Activated CD4-positive, CD25-positive, alpha-beta regulatory T cell treated with anti-CD3 and anti-CD28 coated beads, Interleukin-2, amount 50 U/mL, for 72 hours (primary cell): ENCODE results near the gene DOCK2.
"Not testable (repeated sequence)": the region's sequence is repeated elsewhere in the genome, so short reads cannot be mapped to it uniquely, and the experiment has no call there.

ENCODE experiments used
- DNase-seq: peaks from one replicate; pipeline ENCODE4 v3.0.0; 2021

DOCK2 gene

DNA sequence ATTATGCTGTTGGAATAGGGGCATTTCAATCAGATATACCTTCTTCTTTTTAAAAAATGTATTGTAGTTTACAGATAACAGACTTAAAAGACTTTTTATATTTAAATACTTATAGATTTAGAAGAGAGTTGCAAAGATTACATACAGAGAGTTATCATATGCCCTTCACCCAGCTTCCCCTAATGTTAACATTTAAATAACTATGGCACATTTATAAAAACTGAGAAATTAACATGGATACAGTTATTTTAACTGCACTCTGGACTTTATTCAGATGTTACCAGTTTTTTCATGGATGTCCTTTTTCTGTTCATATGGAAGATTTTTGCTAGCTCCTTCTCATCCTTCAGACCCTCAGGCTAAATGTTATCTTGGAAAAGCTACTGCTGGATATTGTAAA is 123.2 kb downstream of the DOCK2 start:
- DNase-seq, result no peak

DNA sequence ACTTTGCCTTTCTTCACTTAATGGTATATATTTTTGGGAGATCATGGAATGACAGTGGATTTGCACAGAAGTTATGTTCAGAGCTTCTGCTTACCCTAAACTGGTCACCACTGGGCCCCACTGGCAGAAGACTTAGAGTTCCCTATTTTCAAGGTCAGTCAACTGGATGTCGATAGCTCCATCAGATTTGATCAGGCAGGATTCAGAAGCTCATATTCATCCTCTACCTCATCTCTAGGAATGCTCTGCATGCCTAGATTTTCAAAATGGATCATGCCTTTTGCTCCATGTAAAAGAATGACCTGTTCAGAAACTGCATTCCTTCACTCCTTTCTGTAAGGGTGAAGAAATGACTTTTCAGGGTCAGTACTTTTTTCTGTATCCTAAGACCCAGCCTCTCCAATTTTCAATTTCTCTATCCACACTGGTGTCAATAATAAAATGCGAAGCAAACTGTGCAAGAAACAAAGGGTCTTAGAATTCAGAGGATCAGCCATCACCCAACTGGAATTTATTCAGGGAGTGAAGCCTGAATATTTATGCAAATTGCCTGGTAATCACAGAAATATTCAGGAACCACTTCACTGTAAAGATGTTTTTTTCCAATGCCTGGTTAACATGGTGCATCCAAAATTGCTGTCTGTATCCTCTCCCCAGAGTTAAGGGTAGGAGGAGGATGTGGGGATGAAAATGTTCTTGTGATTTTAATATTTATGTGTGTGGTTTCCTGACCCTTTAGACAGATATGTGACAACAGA is 125.4 kb downstream of the DOCK2 start:
- DNase-seq, result no peak

DNA sequence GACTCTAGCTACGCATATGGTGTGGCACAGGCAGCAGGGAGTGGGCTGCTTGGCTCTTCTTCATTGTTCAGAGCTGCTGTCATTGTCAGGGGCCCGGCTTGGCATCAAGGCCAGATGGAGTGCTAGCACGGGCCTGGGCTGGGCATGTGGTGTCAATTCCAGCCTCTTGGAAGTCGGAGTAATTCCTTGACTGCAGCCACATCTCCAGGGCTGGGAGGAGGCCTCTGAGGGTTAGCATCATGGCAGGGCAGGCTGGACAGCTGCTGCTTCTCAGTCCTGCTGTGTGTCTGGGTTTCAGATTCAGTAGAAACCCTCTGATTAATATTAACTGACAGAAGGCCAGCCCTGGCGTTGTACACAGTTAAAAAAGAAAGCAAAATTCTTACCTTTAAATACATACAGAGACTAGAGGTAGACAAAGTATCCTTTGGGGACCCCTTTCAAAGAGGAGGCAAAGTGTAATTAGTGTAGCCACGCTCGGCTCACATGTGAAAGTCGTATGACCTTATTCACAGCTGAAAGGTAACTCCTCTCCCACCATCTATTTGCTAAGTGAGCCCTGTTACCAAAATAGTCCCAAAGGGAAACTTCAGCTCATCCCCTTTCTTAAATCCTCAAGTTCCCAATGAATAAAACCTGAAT is 126.4 kb downstream of the DOCK2 start:
- DNase-seq, result no peak

DNA sequence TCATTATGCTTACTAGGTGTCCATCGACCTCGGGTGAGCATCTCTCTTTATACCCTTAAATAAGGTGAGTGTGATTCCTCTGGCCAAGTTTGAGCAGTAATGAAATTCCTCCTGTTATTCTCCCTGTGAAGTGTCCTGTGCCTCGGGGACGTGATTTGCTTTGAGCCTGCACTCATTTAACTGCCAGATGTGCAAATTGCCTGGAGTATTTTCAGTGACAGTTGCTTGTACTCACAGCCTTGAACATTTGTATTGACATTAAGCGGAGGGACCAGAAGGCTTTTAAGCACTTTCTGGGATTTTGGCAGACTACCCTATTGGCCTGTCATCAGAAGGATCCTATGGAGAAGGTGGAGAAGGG is 126.9 kb downstream of the DOCK2 start:
- DNase-seq, result no peak

DNA sequence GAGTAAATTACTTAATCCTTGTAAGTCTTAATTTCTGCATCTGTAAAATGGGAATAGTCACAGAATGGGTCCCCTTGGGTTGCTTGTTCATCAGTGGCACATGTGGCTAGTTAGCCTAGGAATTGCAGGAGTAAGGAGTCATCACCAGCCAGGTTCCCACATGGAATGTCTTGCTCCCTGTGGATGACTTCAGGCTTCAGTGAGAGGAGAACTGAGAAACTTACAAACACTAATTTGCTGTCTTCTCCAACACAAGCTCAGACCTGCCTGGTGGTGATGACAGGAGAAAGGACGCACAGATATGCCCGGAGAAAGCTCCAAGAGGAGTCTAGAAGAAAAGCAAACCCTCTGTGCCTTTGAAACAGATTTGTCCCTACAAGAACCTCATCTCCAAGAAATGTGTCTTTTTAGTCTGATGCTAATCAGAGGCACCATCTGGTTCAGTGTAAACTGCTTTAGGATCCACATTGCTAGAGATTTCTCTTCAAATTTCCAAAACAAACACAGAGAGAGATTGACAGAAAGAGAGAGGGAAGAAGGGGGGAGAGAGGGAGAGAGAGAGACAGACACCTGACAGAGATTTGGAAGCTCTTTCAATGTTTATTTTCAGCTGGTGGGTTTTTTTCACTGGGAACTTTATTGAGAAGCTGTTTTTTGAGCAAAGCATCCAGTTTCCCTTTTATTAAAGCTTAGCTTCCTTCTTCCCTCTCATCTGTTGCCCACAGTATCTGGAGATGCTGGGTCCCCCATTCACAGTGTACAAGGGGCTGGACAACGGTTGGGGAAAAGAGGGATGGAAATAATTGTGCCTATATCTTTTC is 128.3 kb downstream of the DOCK2 start:
- DNase-seq, result no peak

GRCh38 chr5:169766943-169767342 is 129.9 kb downstream of the DOCK2 start:
- not testable (repeated sequence) for DNase-seq

- no peak for DNase-seq
Observed at GRCh38 chr5:169767938-169768337, 130.9 kb downstream of the DOCK2 start.

GRCh38 chr5:169768416-169768815 is 131.3 kb downstream of the DOCK2 start:
- DNase-seq, result no peak

- DNase-seq, result no peak
Observed at GRCh38 chr5:169770109-169770508, 133.0 kb downstream of the DOCK2 start.

- no peak for DNase-seq
Observed at GRCh38 chr5:169772256-169772655, 135.2 kb downstream of the DOCK2 start.

DNA sequence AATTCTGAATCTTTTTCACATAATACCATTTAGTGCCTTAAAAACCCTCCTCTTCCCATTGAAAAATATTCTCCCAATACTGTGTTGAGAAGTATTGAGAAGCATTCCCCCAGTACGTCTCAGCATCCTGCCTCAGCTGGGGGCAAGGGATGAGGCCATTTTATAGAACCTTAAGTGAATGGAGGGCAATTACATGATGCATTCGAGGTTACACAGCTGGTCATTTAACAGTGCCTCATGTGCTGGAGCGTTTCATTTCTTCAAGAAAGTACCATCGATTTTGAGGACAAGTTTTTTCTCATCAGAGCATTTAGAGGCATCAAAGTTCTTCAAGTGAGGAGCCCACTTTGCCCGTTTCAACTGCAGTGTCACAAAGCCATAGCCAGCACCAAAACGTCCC is 135.6 kb downstream of the DOCK2 start:
- DNase-seq, result no peak

GRCh38 chr5:169777159-169777558 is 140.1 kb downstream of the DOCK2 start:
- no peak for DNase-seq

GRCh38 chr5:169778622-169779596 is 141.8 kb downstream of the DOCK2 start:
- no peak for DNase-seq

- no peak for DNase-seq
Observed at GRCh38 chr5:169781420-169782345, 144.6 kb downstream of the DOCK2 start.

- DNase-seq, result no peak
Observed at GRCh38 chr5:169785771-169786618, 148.9 kb downstream of the DOCK2 start.

DNA sequence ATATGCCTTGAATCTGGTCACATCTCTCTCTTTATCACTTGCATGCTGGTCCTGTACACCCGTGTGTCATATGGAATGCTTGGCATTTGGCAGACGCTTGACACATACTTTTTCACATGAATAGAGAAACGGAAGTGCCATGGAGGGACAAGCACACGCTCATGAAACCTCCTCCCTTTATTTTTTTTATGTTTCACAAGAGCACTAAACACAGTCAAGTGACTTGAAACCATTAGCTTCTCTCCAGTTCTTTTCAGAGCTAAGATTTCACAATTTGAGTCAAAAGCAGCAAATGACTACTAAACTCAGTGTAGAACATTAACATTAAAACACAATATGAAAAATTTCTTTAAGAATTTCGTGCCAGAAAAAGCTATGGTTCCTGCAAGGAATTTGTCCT is 151.1 kb downstream of the DOCK2 start:
- DNase-seq, result no peak

DNA sequence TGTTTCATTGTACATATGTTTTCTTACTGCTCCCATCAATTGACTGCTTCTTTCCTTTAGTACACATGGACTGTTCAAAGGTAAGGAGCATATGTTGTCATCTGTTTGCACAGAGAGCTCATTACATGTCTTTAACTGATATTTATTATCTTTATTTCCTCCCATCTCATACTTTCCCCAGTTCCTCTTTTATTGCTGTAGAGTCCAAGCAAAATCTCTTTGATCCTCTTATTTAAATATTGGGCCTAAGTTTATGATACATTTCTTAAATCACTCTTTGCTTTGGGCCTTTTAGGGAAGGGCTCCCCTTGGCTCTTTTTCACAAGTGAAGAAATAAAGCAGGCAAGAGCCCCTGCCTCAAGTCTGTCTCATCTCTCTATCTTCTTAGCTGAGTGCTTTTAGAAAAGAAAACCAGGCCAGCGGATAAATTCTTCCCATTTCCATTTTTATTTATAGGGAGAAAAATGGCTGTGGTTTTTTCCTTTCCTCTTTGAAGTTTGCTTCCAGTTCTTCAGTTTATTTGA is 152.4 kb downstream of the DOCK2 start:
- no peak for DNase-seq

DNA sequence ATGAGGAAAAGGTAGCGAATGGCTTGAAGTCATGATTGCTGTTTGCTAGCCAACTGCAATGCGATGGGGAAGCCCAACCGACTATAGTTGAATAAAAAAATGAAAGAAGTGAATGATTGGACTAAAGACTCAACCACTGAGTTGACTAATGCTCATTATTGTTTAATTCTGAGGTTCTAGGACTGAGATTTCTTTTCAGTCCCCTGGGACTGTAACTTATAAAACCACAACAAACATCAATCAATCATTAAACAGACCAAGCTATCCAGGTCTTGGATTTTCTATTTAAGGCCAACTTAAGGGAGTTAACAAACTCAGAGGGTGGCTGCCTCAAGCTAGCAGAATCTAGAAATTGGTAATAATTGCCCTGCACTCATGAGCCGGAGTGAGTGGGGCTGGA is 154.2 kb downstream of the DOCK2 start:
- no peak for DNase-seq

DNA sequence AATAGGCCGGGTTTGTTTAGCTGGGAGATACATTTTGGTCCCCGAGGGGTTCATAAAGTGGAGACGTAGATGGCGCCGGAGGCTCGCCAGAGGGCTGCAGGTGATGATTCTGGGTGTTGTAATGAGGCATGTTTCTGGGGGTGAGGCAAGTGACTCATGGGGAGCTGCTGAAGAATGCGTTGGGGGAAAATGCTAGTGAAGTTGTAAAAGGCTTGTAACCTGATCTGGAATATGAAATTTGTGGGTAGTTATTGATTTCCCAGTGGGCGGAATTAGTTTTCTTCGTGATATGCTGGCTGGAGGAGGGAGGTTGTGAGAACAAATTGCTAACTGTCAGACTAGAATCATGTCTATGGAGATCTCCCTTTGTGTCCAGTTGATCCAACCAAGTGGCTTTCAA is 158.3 kb downstream of the DOCK2 start:
- no peak for DNase-seq

- no peak for DNase-seq
Observed at GRCh38 chr5:169796731-169797130, 159.7 kb downstream of the DOCK2 start.
